ENCODE measurements around the gene GRID2.

GRID2 gene

DNA sequence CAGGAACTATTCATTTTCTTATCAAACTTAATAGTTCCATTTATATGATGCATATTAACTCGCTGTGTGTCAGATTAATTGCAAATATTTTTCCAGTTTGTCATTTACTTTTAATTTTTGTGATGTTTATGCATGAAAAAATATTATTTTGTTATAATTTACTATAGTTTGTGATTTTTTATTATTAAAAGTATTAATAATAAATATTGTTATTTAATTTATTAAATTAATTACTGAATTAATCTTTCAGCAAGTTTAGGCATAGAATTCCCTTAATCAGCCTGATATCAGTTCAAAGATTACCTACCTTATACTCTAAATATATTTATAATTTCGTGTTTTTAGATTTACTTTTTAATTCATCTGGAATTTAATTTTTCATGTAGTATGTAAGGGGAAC, 1509.3 kb downstream of the GRID2 start:
- TF ChIP-seq, protein P1, sequence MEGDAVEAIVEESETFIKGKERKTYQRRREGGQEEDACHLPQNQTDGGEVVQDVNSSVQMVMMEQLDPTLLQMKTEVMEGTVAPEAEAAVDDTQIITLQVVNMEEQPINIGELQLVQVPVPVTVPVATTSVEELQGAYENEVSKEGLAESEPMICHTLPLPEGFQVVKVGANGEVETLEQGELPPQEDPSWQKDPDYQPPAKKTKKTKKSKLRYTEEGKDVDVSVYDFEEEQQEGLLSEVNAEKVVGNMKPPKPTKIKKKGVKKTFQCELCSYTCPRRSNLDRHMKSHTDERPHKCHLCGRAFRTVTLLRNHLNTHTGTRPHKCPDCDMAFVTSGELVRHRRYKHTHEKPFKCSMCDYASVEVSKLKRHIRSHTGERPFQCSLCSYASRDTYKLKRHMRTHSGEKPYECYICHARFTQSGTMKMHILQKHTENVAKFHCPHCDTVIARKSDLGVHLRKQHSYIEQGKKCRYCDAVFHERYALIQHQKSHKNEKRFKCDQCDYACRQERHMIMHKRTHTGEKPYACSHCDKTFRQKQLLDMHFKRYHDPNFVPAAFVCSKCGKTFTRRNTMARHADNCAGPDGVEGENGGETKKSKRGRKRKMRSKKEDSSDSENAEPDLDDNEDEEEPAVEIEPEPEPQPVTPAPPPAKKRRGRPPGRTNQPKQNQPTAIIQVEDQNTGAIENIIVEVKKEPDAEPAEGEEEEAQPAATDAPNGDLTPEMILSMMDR (IDR thresholded peaks at IDR 0.05), result no peak

DNA sequence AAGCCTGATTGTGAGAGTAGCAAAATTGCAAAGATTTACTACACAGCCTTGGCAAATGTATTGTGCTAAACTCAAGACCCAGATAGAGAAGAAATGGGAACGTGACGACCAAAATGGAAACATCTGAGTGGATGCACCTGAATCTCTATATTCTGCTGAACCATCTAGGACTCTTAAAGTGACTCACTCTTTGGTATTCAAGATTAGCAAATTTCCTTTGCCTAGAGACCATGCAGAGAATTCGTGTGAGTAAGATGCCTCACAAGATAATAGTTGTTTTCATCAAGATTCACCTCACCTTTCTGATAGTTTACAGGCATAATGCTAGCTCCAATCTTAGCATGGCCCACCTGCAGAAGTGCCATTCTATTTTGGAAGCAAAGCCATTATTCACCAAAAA, 1510.4 kb downstream of the GRID2 start:
- TF ChIP-seq, protein P1 (IDR thresholded peaks at IDR 0.05), result no peak

DNA sequence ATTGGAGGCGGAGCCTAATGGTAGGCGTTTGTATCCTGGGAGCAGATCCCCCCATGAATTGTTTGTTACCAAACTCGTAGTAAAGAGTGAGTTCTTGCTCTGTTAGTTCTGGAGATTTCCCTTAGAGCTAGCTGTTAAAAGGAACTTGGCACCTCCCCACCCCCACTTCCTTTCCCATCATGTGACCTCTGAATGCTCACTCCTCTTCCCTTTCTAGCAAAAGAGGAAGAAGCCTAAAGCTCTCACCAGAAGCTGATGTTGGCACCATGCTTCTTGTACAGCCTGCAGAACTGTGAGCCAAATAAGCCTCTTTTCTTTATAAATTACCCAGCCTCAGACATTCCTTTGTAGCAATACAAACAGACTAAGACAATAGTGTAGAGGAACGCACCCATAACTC, 1511.0 kb downstream of the GRID2 start:
- TF ChIP-seq, protein P1 (IDR thresholded peaks at IDR 0.05), result no peak

Measured in LNCAP (cell line).